Limb (tissue), 2 donors: ENCODE data around the gene GLOD5.

Experiments
- DNase-seq, 2 donors: peaks; one replicate each; pipeline ENCODE4 v3.0.0-alpha.2; 2016; ENCODE audit errors: extremely low spot score in 2 of 2

The GLOD5 gene

GRCh38 chrX:48753708-48754228, 7.8 kb upstream of the GLOD5 start:
- DNase-seq, result no peak

- DNase-seq, result no peak
These were observed 7.3 kb upstream of the GLOD5 start for GRCh38 chrX:48754238-48754637.

- no peak for DNase-seq
These were observed 7.7 kb downstream of the GLOD5 start for GRCh38 chrX:48769230-48769629.

- no peak for DNase-seq
These were observed 8.7 kb downstream of the GLOD5 start for GRCh38 chrX:48770296-48770695.

GRCh38 chrX:48772602-48773001, 11.1 kb downstream of the GLOD5 start:
- DNase-seq, result no peak

GRCh38 chrX:48776818-48777439, 15.4 kb downstream of the GLOD5 start:
- DNase-seq, result no peak

GRCh38 chrX:48779399-48779798, 17.9 kb downstream of the GLOD5 start:
- no peak for DNase-seq

GRCh38 chrX:48781705-48782104, 20.2 kb downstream of the GLOD5 start:
- no peak for DNase-seq

- no peak for DNase-seq
These were observed 20.7 kb downstream of the GLOD5 start for GRCh38 chrX:48782216-48782615.

- no peak for DNase-seq
These were observed 21.2 kb downstream of the GLOD5 start for GRCh38 chrX:48782795-48783194.

- DNase-seq, result no peak
These were observed 23.2 kb downstream of the GLOD5 start for GRCh38 chrX:48784726-48785125.

- no peak for DNase-seq
These were observed 23.6 kb downstream of the GLOD5 start for GRCh38 chrX:48785186-48785539.

GRCh38 chrX:48785540-48786214, 24.1 kb downstream of the GLOD5 start:
- DNase-seq, result no peak

- no peak for DNase-seq
These were observed 24.8 kb downstream of the GLOD5 start, which contains the start of gene GATA1 for GRCh38 chrX:48786341-48786800. Gene GATA1 (plus strand): TSS chrX:48786590. CDS start chrX:48791110, 4,520 bp downstream.

- no peak for DNase-seq
These were observed 25.4 kb downstream of the GLOD5 start for GRCh38 chrX:48786825-48787504.

- DNase-seq, result no peak
These were observed 26.2 kb downstream of the GLOD5 start for GRCh38 chrX:48787505-48788443.

- DNase-seq, result no peak
These were observed 28.0 kb downstream of the GLOD5 start for GRCh38 chrX:48789366-48790220.

GRCh38 chrX:48790477-48790876, 28.9 kb downstream of the GLOD5 start:
- DNase-seq, result no peak

GRCh38 chrX:48791063-48791820, 29.7 kb downstream of the GLOD5 start:
- no peak for DNase-seq

- DNase-seq, result no peak
These were observed 30.7 kb downstream of the GLOD5 start for GRCh38 chrX:48792219-48792618.
